ENCODE data around the gene ACAA1.

- no peak for TF ChIP-seq REST (IDR thresholded peaks at IDR 0.05; ENCODE audit: insufficient read depth in 1 of 2, low read depth in 2 of 2, low read length in 1 of 2)
- TF ChIP-seq CTCF (IDR thresholded peaks at IDR 0.05): no peak
- TF ChIP-seq SIN3A (IDR thresholded peaks at IDR 0.05; ENCODE audit: borderline replicate concordance, insufficient read depth, low read depth, low read length): no peak
Measured at GRCh38 chr3:38171622-38172021, 34.7 kb upstream of the ACAA1 start.
